Measurements from ENCODE around the gene BACE1-AS. TPM values are rescaled to one million over a fixed set of nuclear protein-coding genes. Genes with fewer than 3 reads are reported as not detected.
"Not testable (repeated sequence)": the region's sequence is repeated elsewhere in the genome, so short reads cannot be mapped to it uniquely, and the experiment has no call there.

Gene BACE1-AS
- total and polyA plus RNA-seq, 2 of the 8 experiments (the other 6 are each of a cell fraction or from before 2014, with no cell fraction given), result 14.9 to 17.4 TPM

DNA sequence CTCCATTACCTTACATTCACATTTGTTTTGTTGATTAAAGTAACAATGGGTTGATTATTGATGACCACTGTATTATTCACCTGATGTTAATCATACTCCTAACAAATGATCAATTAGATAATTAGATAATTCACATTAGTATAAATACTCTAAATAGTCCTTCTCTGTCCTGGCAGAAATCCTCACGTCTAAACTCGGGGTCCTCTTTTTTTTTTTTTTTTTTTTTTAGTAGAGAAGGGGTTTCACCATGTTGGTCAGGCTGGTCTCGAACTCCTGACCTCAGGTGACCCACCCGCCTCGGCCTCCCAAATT is 36.1 kb downstream of the BACE1-AS start:
- peak overlapping the region; percentile 65 to 91 (median 73); a peak in 7 of 8 replicates for H3K4me3 ChIP-seq (ENCODE audit: extremely low read depth in 1 of 4, insufficient read depth in 2 of 4, low read depth in 3 of 4, low read length in 4 of 4)
- H4K8ac ChIP-seq (ENCODE audit: extremely low read depth, insufficient read depth, low read length); H3K27me3 ChIP-seq (replicated peaks in 1 of 4; ENCODE audit: control insufficient read depth in 3 of 4, extremely low read depth in 1 of 4, insufficient read depth in 3 of 4, low read length in 3 of 4); H2BK20ac ChIP-seq (ENCODE audit: low read length); H3K36me3 ChIP-seq (ENCODE audit: control insufficient read depth in 2 of 4, insufficient read depth in 4 of 4, low read length in 3 of 4); H4K5ac ChIP-seq (ENCODE audit: insufficient read length, low read depth, low read length); H3K4me1 ChIP-seq (replicated peaks in 1 of 4; ENCODE audit: control insufficient read depth in 3 of 4, insufficient read depth in 4 of 4, low read length in 3 of 4); H2AK5ac ChIP-seq (ENCODE audit: low read depth, low read length); H2BK12ac ChIP-seq (ENCODE audit: low read depth, low read length); H3K14ac ChIP-seq (ENCODE audit: insufficient read length); H3K4ac ChIP-seq (replicated peaks; ENCODE audit: insufficient read length, low read depth, low read length); CTCF ChIA-PET (ENCODE audit: partially characterized antibody); H3K56ac ChIP-seq (replicated peaks; ENCODE audit: insufficient read length, low read depth, low read length); H3K9me3 ChIP-seq (ENCODE audit: insufficient read depth in 2 of 2, low read depth in 1 of 2, low read length in 1 of 2); H3K9ac ChIP-seq (replicated peaks in 1 of 4; ENCODE audit: extremely low read depth in 1 of 4, low read depth in 3 of 4, low read length in 3 of 4); FAIRE-seq; H3K27ac ChIP-seq (ENCODE audit: low read depth, low read length); H3K79me2 ChIP-seq (ENCODE audit: control insufficient read depth in 1 of 2, insufficient read depth in 2 of 2, low read length in 2 of 2); H3K4me2 ChIP-seq (ENCODE audit: insufficient read depth in 1 of 2, low read depth in 2 of 2, low read length in 2 of 2); H3K23me2 ChIP-seq (ENCODE audit: low read depth, low read length); H4K20me1 ChIP-seq (replicated peaks in 1 of 2; ENCODE audit: control insufficient read depth in 1 of 2, insufficient read depth in 2 of 2, low read length in 2 of 2); DNase-seq (ENCODE audit: low read depth in 1 of 2, low spot score in 2 of 2); H2BK120ac ChIP-seq (replicated peaks; ENCODE audit: low read depth, low read length); H4K91ac ChIP-seq (replicated peaks; ENCODE audit: insufficient read length, low read length); H2BK5ac ChIP-seq (ENCODE audit: low read depth, low read length); H3K18ac ChIP-seq (ENCODE audit: extremely low read depth, low read length); H2BK15ac ChIP-seq (ENCODE audit: low read length); H3K79me1 ChIP-seq (ENCODE audit: low read depth, low read length); H3K23ac ChIP-seq (ENCODE audit: insufficient read length); H2AFZ ChIP-seq (ENCODE audit: low read length): not testable (repeated sequence)
- WGBS, 2 experiments (ENCODE audit: extremely low coverage in 1 of 2, insufficient coverage in 1 of 2, insufficient read length in 1 of 2, insufficient replicate concordance in 2 of 2, low coverage in 1 of 2, low lambda C conversion rate in 2 of 2, missing lambda C conversion rate in 1 of 2), result 25% methylated on average over 5 of the region's 5 CpGs; no CpG with 5 or more reads in 1 of the 2 experiments
- 0 out of 2 replicates have a peak, but pooled peaks have one; percentile 13 for TF ChIP-seq KDM1A (IDR thresholded peaks at IDR 0.05; ENCODE audit: borderline replicate concordance, low read length)
- POLR2A ChIA-PET (ENCODE audit: partially characterized antibody), result interaction anchor here (0.6 to 2.2 kb wide), 5 partner anchors 8 to 32 kb away, joined by 3 to 6 read pairs (median 3); no protein-coding TSS in a partner anchor
